ENCODE measurements around the gene KRT2.

The KRT2 gene

GRCh38 chr12:52662093-52662917, 10.3 kb upstream of the KRT2 start:
- DNase-seq: no peak

GRCh38 chr12:52661668-52662067, 9.7 kb upstream of the KRT2 start:
- DNase-seq: no peak

GRCh38 chr12:52660934-52661499, 9.0 kb upstream of the KRT2 start:
- no peak for DNase-seq

GRCh38 chr12:52659951-52660350, 7.9 kb upstream of the KRT2 start:
- DNase-seq: no peak

GRCh38 chr12:52659395-52659794, 7.4 kb upstream of the KRT2 start:
- no peak for DNase-seq

- no peak for DNase-seq
Observed at GRCh38 chr12:52658196-52658595, 6.2 kb upstream of the KRT2 start.

- no peak for DNase-seq
Observed at GRCh38 chr12:52657250-52657902, 5.4 kb upstream of the KRT2 start.

GRCh38 chr12:52656616-52657015, 4.6 kb upstream of the KRT2 start:
- no peak for DNase-seq

- DNase-seq: no peak
Observed at GRCh38 chr12:52655720-52656124, 3.7 kb upstream of the KRT2 start.

- no peak for DNase-seq
Observed at GRCh38 chr12:52655251-52655650, 3.2 kb upstream of the KRT2 start.

- DNase-seq: no peak
Observed at GRCh38 chr12:52650520-52651081, 1.4 kb downstream of the KRT2 start.

GRCh38 chr12:52649066-52649465, 2.9 kb downstream of the KRT2 start:
- no peak for DNase-seq

- no peak for DNase-seq
Observed at GRCh38 chr12:52648012-52648550, 3.9 kb downstream of the KRT2 start.

- no peak for DNase-seq
Observed at GRCh38 chr12:52647601-52648000, 4.4 kb downstream of the KRT2 start.

- DNase-seq: no peak
Observed at GRCh38 chr12:52646613-52647012, 5.4 kb downstream of the KRT2 start.

- no peak for DNase-seq
Observed at GRCh38 chr12:52645982-52646381, 6.0 kb downstream of the KRT2 start.

GRCh38 chr12:52645120-52645761, 6.8 kb downstream of the KRT2 start:
- no peak for DNase-seq

GRCh38 chr12:52644078-52644415, 8.0 kb downstream of the KRT2 start:
- no peak for DNase-seq

- no peak for DNase-seq
Observed at GRCh38 chr12:52643233-52644077, 8.6 kb downstream of the KRT2 start.

GRCh38 chr12:52641468-52641867, 10.5 kb downstream of the KRT2 start:
- no peak for DNase-seq

- DNase-seq: no peak
Observed at GRCh38 chr12:52637299-52637698, 14.7 kb downstream of the KRT2 start.

- no peak for DNase-seq
Observed at GRCh38 chr12:52636592-52637258, 15.3 kb downstream of the KRT2 start.

Measured in NCI-H1930 (cell line).